RWPE1 (cell line): ENCODE results near the gene EXOC3L2.
"Not testable (repeated sequence)": the region's sequence is repeated elsewhere in the genome, so short reads cannot be mapped to it uniquely, and the experiment has no call there.

Experiments
- CTCF ChIA-PET: fragments of 350-600 bp; sonication (Branson Sonifier 250); formaldehyde crosslinking; extraction: SDS; loops from one replicate; lab custom pipeline; 2021; lab: Yijun Ruan, JAX
- POLR2A ChIA-PET: fragments of 400-600 bp; formaldehyde crosslinking; extraction: SDS; loops from one replicate; lab custom pipeline; 2020; ENCODE audit warnings: antibody characterized with exemption; ENCODE audit not compliant: low non-redundant PET; lab: Yijun Ruan, JAX
- DNase-seq: peaks from one replicate; pipeline ENCODE4 v3.0.0; 2012; ENCODE audit warnings: low spot score
- H3K27ac ChIP-seq: fragments of 450-650 bp; 2 replicates; pipeline ENCODE4 v1.5.1; 2017
- TF ChIP-seq, protein P1 (sequence below): fragments of 450-650 bp; conservative IDR thresholded peaks from 2 replicates; pipeline ENCODE4 v1.5.1; 2017; ENCODE audit warnings: low read depth, mild to moderate bottlenecking

Gene EXOC3L2

DNA sequence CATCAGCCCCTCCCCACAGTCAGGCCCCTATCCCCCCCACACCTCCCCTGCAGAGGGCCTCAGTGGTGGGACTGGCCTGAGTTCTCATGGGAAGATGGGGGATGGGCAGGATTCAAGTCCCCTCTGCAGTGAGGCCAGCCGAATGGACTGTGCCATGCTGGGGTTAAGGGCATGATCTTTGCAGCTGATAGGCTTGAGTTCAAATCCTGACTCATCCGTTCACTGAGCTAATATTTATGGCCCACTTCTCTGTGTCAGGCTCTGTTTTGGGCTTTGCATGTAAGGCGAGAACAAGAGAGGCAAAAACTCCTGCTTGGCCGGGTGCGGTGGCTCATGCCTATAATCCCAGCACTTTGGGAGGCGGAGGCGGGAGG, 26.5 kb upstream of the EXOC3L2 start:
- no peak for DNase-seq
- POLR2A ChIA-PET: no interaction called here

DNA sequence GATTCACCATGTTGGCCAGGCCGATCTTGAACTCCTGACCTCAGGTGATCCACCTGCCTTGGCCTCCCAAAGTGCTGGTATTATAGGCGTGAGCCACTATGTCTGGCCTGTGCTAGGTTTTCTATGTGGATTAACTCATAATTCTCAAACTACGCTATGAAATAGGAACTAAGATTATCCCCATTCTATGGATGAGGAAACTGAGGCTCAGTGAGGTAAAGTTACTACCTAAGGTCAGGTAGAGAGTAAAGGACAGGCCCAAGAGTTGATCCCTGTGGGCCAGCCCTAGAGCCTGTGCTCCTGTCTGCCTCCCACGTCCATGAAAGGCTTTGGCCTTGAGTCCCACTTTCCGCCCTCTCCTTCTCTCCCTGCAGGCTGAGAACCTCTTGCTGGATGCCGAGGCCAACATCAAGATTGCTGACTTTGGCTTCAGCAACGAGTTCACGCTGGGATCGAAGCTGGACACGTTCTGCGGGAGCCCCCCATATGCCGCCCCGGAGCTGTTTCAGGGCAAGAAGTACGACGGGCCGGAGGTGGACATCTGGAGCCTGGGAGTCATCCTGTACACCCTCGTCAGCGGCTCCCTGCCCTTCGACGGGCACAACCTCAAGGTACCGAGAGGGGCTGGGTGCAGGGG, 26.0 kb upstream of the EXOC3L2 start:
- POLR2A ChIA-PET: no interaction called here
- CTCF ChIA-PET: no interaction called here
- TF ChIP-seq, protein P1, sequence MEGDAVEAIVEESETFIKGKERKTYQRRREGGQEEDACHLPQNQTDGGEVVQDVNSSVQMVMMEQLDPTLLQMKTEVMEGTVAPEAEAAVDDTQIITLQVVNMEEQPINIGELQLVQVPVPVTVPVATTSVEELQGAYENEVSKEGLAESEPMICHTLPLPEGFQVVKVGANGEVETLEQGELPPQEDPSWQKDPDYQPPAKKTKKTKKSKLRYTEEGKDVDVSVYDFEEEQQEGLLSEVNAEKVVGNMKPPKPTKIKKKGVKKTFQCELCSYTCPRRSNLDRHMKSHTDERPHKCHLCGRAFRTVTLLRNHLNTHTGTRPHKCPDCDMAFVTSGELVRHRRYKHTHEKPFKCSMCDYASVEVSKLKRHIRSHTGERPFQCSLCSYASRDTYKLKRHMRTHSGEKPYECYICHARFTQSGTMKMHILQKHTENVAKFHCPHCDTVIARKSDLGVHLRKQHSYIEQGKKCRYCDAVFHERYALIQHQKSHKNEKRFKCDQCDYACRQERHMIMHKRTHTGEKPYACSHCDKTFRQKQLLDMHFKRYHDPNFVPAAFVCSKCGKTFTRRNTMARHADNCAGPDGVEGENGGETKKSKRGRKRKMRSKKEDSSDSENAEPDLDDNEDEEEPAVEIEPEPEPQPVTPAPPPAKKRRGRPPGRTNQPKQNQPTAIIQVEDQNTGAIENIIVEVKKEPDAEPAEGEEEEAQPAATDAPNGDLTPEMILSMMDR: no peak
- no peak overlapping the region for H3K27ac ChIP-seq
- DNase-seq: no peak

More for the DNA sequence above, 26.5 kb upstream of the EXOC3L2 start:
- CTCF ChIA-PET: no interaction called here
- TF ChIP-seq, protein P1: no peak
- H3K27ac ChIP-seq: no peak overlapping the region

DNA sequence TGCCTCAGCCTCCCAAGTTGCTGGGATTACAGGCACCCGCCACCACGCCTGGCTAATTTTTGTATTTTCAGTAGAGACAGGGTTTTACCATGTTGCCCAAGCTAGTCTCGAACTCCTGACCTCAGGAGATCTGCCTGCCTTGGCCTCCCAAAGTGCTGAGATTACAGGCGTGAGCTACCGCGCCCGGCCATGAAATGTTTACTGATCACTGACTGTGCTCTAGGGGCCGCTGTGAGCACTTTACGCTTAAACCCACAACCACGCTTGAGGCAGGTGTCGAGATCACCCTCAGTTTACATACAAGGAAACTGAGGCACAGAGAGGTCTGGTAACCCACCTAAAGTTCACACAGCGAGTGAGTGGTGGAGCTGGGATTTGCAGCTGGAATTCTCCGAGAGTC, 24.7 kb upstream of the EXOC3L2 start:
- H3K27ac ChIP-seq, POLR2A ChIA-PET, DNase-seq: not testable (repeated sequence)
- CTCF ChIA-PET: interaction anchor here (0.6 to 0.8 kb wide), 3 partner anchors 14 to 64 kb away, joined by 3 to 4 read pairs (median 3); no protein-coding TSS in a partner anchor

DNA sequence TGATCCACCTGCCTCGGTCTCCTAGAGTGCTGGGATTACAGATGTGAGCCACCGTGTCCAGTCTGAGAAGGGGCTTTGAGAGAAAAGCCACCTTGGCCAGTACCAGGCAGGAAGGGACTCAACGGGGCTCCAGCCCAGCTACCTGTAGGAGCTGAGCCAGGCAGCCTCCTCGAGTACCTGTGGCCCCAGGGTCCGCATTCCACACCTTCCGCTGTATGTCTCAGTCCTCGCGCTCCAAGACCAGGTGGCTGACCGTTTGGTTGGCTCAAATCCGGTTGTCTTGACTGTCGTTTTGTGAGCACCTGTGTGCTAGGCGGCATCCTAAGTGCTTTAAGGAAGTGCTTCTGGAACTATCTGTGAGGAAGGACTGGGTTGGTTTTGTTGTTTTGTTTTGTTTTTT, 22.1 kb upstream of the EXOC3L2 start:
- no peak overlapping the region for H3K27ac ChIP-seq
- POLR2A ChIA-PET: no interaction called here
- CTCF ChIA-PET: no interaction called here
- no peak for DNase-seq
- TF ChIP-seq, protein P1: no peak

DNA sequence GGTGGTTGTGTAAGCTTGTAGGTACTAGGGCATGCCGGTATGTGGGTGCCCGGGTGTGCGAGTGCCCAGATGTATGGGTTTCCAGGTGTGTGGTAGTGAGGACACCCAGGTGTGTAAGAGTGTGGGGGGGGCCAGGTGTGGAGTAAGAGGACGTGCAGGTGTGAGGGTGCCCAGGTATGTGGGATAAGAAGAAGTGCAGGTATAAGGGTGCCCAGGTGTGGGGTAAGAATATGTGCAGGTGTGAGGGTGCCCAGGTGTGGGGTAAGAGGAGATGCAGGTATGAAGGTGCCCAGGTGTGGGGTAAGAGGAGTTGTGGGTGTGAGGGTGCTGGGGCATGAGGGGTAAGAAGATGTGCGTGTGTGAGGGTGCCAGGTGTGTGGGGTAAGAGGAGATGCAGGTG, 20.2 kb upstream of the EXOC3L2 start:
- H3K27ac ChIP-seq: no peak overlapping the region
- CTCF ChIA-PET: no interaction called here
- TF ChIP-seq, protein P1: no peak
- POLR2A ChIA-PET: no interaction called here
- DNase-seq: no peak

DNA sequence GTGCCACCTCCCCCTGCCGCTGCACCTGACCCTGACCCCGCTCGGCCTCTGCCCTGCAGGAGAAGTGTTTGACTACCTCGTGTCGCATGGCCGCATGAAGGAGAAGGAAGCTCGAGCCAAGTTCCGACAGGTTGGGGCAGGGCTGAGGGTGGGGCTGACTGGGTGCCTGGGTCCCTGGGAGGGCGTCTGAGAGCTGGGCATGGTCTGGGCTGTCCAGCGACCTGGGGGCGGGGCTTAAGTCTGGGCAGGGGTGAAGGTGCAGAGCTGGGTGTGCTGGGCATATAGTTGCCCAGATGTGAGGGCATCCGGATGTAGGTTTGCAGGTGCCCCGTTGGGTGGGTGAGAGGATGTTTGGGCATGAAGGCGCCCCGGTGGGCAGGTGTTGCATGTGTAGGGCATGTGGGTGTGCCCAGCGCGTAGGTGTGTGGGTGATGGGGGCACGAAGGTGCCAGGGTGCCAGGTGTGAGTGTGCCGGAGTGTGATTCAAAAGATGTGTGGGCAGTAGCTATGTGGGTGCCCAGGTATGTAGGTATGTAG, 19.6 kb upstream of the EXOC3L2 start:
- no peak for DNase-seq
- ChIA-PET POLR2A (no interaction called here), CTCF (interaction anchor here (0.6 kb wide), 1 partner anchor 543 kb away, joined by 3 read pairs; no protein-coding TSS in a partner anchor)
- TF ChIP-seq, protein P1: no peak
- H3K27ac ChIP-seq: no peak overlapping the region

DNA sequence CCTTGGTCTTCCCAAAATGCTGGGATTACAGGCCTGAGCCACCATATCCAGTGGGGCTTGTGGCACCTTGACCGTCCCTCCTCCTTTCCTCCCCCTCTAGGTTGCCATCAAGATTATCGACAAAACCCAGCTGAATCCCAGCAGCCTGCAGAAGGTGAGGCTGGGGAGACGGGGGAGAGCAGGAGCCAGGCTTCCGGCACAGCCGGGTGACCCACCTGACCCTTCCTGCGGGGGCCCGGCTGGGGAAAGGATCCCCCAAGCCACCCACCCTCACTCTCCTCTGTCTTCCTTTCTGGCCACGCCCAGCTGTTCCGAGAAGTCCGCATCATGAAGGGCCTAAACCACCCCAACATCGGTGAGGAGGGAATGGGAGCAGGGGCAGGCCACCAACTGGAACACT, 17.8 kb upstream of the EXOC3L2 start:
- no peak overlapping the region for H3K27ac ChIP-seq
- POLR2A ChIA-PET: no interaction called here
- TF ChIP-seq, protein P1: no peak
- CTCF ChIA-PET: interaction anchor here (0.6 kb wide), 1 partner anchor 359 kb away, joined by 3 read pairs; no protein-coding TSS in a partner anchor
- DNase-seq: no peak
